ENCODE data around the gene GPRIN2.

- TF ChIP-seq BHLHE40 (IDR thresholded peaks at IDR 0.05; ENCODE audit: borderline replicate concordance) (no peak), TARDBP (IDR thresholded peaks at IDR 0.05) (no peak), SUZ12 (IDR thresholded peaks at IDR 0.05) (no peak), SP1 (IDR thresholded peaks at IDR 0.05) (no peak; the same call in 1 of the 2 replicates)
These were observed 31.2 kb downstream of the GPRIN2 start for GRCh38 chr10:46525177-46525823.

All from HEK293T (cell line).